ENCODE data around the gene GALC.

DNA sequence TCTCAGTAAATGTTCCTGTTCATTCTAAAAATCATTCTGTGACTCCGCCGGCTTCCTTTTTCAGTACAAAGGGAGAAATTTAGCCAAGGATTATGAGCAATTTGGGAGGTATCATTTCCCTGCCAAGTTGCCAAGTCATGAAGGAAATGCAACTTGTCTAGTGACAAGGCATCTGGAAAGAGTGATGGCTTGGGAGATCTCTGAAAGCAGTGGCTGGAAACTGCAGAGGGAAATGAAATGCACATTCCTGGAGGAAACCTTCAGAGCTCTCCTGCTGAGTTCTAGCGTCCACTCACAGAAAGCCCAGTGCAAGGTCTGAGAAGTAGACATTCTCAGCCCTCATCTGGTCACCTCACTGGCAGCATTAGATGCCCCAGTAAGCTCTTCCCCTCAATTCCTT, 91.7 kb downstream of the GALC start:
- TF ChIP-seq, protein P1, sequence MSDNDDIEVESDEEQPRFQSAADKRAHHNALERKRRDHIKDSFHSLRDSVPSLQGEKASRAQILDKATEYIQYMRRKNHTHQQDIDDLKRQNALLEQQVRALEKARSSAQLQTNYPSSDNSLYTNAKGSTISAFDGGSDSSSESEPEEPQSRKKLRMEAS (IDR thresholded peaks at IDR 0.05; ENCODE audit: insufficient read depth, insufficient read length): no peak
- TF ChIP-seq, protein P2, sequence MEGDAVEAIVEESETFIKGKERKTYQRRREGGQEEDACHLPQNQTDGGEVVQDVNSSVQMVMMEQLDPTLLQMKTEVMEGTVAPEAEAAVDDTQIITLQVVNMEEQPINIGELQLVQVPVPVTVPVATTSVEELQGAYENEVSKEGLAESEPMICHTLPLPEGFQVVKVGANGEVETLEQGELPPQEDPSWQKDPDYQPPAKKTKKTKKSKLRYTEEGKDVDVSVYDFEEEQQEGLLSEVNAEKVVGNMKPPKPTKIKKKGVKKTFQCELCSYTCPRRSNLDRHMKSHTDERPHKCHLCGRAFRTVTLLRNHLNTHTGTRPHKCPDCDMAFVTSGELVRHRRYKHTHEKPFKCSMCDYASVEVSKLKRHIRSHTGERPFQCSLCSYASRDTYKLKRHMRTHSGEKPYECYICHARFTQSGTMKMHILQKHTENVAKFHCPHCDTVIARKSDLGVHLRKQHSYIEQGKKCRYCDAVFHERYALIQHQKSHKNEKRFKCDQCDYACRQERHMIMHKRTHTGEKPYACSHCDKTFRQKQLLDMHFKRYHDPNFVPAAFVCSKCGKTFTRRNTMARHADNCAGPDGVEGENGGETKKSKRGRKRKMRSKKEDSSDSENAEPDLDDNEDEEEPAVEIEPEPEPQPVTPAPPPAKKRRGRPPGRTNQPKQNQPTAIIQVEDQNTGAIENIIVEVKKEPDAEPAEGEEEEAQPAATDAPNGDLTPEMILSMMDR (IDR thresholded peaks at IDR 0.05; ENCODE audit: extremely low read depth in 1 of 2, insufficient read depth in 1 of 2, low read depth in 1 of 2, low read length in 2 of 2): no peak
- TF ChIP-seq EZH2 (IDR thresholded peaks at IDR 0.05; ENCODE audit: borderline replicate concordance, low read depth, low read length, severe bottlenecking): no peak
- no peak for TF ChIP-seq JUN (IDR thresholded peaks at IDR 0.05; ENCODE audit: borderline replicate concordance, insufficient read depth, insufficient read length, low read depth)
- TF ChIP-seq POLR2A (IDR thresholded peaks at IDR 0.05; ENCODE audit: low read depth, low read length): no peak
- TF ChIP-seq POLR2AphosphoS5 (IDR thresholded peaks at IDR 0.05; ENCODE audit: insufficient read depth, low read depth, low read length): no peak

Measured in endothelial cell of umbilical vein (primary cell).